ENCODE data around the gene TSHZ1.

Gene TSHZ1

GRCh38 chr18:75199327-75199726 lies 11.3 kb upstream of the TSHZ1 start:
- Mint-ChIP-seq H3K27ac (no peak overlapping the region), H3K4me3 (no peak overlapping the region), H3K36me3 (peaks cover 5 to 11% of the 10 kb centered on the region in 2 donors), H3K9me3 (no peaks in the 10 kb centered on the region), H3K4me1 (no peaks in the 10 kb centered on the region), H3K27me3 (no peaks in the 10 kb centered on the region)
- DNase-seq (no peak), ATAC-seq (replicated peaks) (no peak)

- H3K27me3 Mint-ChIP-seq, result peaks cover 2 to 4% of the 10 kb centered on the region in 2 donors
- H3K36me3 Mint-ChIP-seq, result peaks cover 5 to 11% of the 10 kb centered on the region in 2 donors
- H3K9me3 Mint-ChIP-seq, result no peaks in the 10 kb centered on the region
- no peak overlapping the region for H3K27ac Mint-ChIP-seq
- H3K4me3 Mint-ChIP-seq, result no peak overlapping the region
- DNase-seq (no peak), ATAC-seq (replicated peaks) (no peak)
- H3K4me1 Mint-ChIP-seq, result peaks cover 3 to 5% of the 10 kb centered on the region in 2 donors
Observed at GRCh38 chr18:75200071-75200470, 10.5 kb upstream of the TSHZ1 start.

GRCh38 chr18:75200605-75201280 lies 9.9 kb upstream of the TSHZ1 start:
- peaks cover 9 to 11% of the 10 kb centered on the region in 2 donors for H3K27me3 Mint-ChIP-seq
- H3K27ac Mint-ChIP-seq, result no peak overlapping the region
- DNase-seq (no peak), ATAC-seq (replicated peaks) (no peak)
- peaks cover 5 to 14% of the 10 kb centered on the region in 2 donors for H3K36me3 Mint-ChIP-seq
- no peak overlapping the region for H3K4me3 Mint-ChIP-seq
- no peaks in the 10 kb centered on the region for H3K9me3 Mint-ChIP-seq
- peaks cover 7 to 12% of the 10 kb centered on the region in 2 donors for H3K4me1 Mint-ChIP-seq

- peaks cover 5 to 19% of the 10 kb centered on the region in 2 donors for H3K36me3 Mint-ChIP-seq
- DNase-seq (no peak), ATAC-seq (replicated peaks) (no peak)
- H3K4me1 Mint-ChIP-seq, result peaks cover 7 to 18% of the 10 kb centered on the region in 2 donors
- H3K27ac Mint-ChIP-seq, result no peak overlapping the region
- peaks cover 16 to 19% of the 10 kb centered on the region in 2 donors for H3K27me3 Mint-ChIP-seq
- no peak overlapping the region for H3K4me3 Mint-ChIP-seq
- no peaks in the 10 kb centered on the region for H3K9me3 Mint-ChIP-seq
Observed at GRCh38 chr18:75201282-75202270, 9.0 kb upstream of the TSHZ1 start.

- Mint-ChIP-seq H3K4me3 (no peak overlapping the region), H3K27ac (no peak overlapping the region), H3K4me1 (peaks cover 15 to 30% of the 10 kb centered on the region in 2 donors), H3K36me3 (peaks cover 5 to 24% of the 10 kb centered on the region in 2 donors), H3K9me3 (no peaks in the 10 kb centered on the region), H3K27me3 (peaks cover 24 to 32% of the 10 kb centered on the region in 2 donors)
- DNase-seq (no peak), ATAC-seq (replicated peaks) (no peak)
Observed at GRCh38 chr18:75202696-75203365, 7.8 kb upstream of the TSHZ1 start.

- Mint-ChIP-seq H3K4me1 (peaks cover 19 to 35% of the 10 kb centered on the region in 2 donors), H3K36me3 (peaks cover 5 to 25% of the 10 kb centered on the region in 2 donors), H3K27me3 (peaks cover 25 to 35% of the 10 kb centered on the region in 2 donors), H3K4me3 (no peak overlapping the region), H3K9me3 (no peaks in the 10 kb centered on the region), H3K27ac (no peak overlapping the region)
- ATAC-seq (replicated peaks) (no peak), DNase-seq (no peak)
Observed at GRCh38 chr18:75203416-75204268, 7.0 kb upstream of the TSHZ1 start.

GRCh38 chr18:75204269-75204731 lies 6.3 kb upstream of the TSHZ1 start:
- Mint-ChIP-seq H3K36me3 (peaks cover 5 to 25% of the 10 kb centered on the region in 2 donors), H3K27me3 (peaks cover 25 to 35% of the 10 kb centered on the region in 2 donors), H3K9me3 (no peaks in the 10 kb centered on the region), H3K4me3 (peak overlapping the region in 1 of 2 donors; percentile 6), H3K27ac (no peak overlapping the region), H3K4me1 (peaks cover 19 to 35% of the 10 kb centered on the region in 2 donors)
- ATAC-seq (replicated peaks), result no peak
- no peak for DNase-seq

GRCh38 chr18:75204732-75205513 lies 5.7 kb upstream of the TSHZ1 start:
- DNase-seq (no peak), ATAC-seq (replicated peaks) (no peak)
- peak overlapping the region; percentile 28 for H3K27ac Mint-ChIP-seq
- H3K36me3 Mint-ChIP-seq, result peaks cover 5 to 25% of the 10 kb centered on the region in 2 donors
- peak overlapping the region; percentile 71 to 82 for H3K4me3 Mint-ChIP-seq
- no peaks in the 10 kb centered on the region for H3K9me3 Mint-ChIP-seq
- peaks cover 21 to 35% of the 10 kb centered on the region in 2 donors for H3K4me1 Mint-ChIP-seq
- H3K27me3 Mint-ChIP-seq, result peaks cover 25 to 35% of the 10 kb centered on the region in 2 donors

GRCh38 chr18:75205514-75206132 lies 5.0 kb upstream of the TSHZ1 start:
- no peaks in the 10 kb centered on the region for H3K9me3 Mint-ChIP-seq
- peak overlapping the region; percentile 39 to 71 for H3K4me3 Mint-ChIP-seq
- no peak for DNase-seq
- no peak overlapping the region for H3K27ac Mint-ChIP-seq
- no peak for ATAC-seq (replicated peaks)
- H3K27me3 Mint-ChIP-seq, result peaks cover 25 to 35% of the 10 kb centered on the region in 2 donors
- H3K4me1 Mint-ChIP-seq, result peaks cover 24 to 40% of the 10 kb centered on the region in 2 donors
- H3K36me3 Mint-ChIP-seq, result peaks cover 5 to 25% of the 10 kb centered on the region in 2 donors

- DNase-seq (no peak), ATAC-seq (replicated peaks) (no peak)
- peaks cover 25 to 35% of the 10 kb centered on the region in 2 donors for H3K27me3 Mint-ChIP-seq
- no peaks in the 10 kb centered on the region for H3K9me3 Mint-ChIP-seq
- H3K4me1 Mint-ChIP-seq, result peaks cover 24 to 44% of the 10 kb centered on the region in 2 donors
- no peak overlapping the region for H3K27ac Mint-ChIP-seq
- H3K4me3 Mint-ChIP-seq, result no peak overlapping the region
- H3K36me3 Mint-ChIP-seq, result peaks cover 5 to 21% of the 10 kb centered on the region in 2 donors
Observed at GRCh38 chr18:75206452-75207309, 3.9 kb upstream of the TSHZ1 start.

GRCh38 chr18:75207310-75208154 lies 3.1 kb upstream of the TSHZ1 start:
- H3K4me1 Mint-ChIP-seq, result peaks cover 25 to 48% of the 10 kb centered on the region in 2 donors
- peak overlapping the region; percentile 92 to 99 for H3K4me3 Mint-ChIP-seq

More at GRCh38 chr18:75207310-75208154, 3.1 kb upstream of the TSHZ1 start:
- H3K36me3 Mint-ChIP-seq, result peaks cover 5 to 19% of the 10 kb centered on the region in 2 donors
- no peaks in the 10 kb centered on the region for H3K9me3 Mint-ChIP-seq
- DNase-seq, result no peak
- H3K27ac Mint-ChIP-seq, result peak overlapping the region; percentile 93
- ATAC-seq (replicated peaks), result peak; percentile 11 to 30
- H3K27me3 Mint-ChIP-seq, result peaks cover 25 to 35% of the 10 kb centered on the region in 2 donors
